ENCODE data around the gene ATP8A1.
"Not testable (repeated sequence)": the region's sequence is repeated elsewhere in the genome, so short reads cannot be mapped to it uniquely, and the experiment has no call there.

The ATP8A1 gene

DNA sequence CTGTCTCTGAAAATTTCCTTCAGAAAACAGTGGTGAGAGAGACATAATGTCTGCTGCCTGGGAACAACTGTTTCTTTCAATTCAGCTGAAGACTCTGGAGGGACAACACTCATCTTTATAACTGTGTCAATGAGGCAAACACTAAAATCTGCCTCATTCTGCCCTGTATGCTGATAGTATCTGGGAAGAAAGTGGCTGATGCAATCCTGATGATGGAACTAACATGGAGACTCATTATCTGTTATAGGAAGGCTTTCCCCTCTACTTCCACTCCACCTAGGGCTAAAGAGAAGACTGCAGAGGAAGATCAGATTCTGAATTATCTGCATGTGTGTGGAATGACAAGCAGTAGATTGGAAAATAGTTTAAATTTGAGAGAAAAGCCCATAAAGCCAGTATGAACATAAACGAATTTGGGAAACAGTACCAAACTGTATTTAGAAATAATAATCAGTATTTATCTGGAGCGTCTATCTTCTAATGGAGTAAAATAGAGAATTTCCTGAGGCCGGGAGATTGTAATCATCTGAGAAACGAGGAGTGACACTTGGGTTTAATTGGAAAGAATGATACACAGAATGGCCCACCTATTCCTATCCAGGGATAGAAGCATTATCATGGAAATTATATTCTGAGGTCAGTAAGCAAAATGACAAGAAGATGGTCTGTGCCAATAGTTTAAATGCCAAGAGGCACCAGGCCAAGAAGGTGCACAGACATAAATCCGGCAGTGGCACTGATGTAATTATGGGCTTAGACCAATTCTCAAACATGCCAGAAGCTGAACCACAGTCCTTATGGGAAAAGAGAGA, 174.2 kb downstream of the ATP8A1 start:
- peaks cover 4% of the 10 kb centered on the region for H3K4me1 Mint-ChIP-seq
- no peaks in the 10 kb centered on the region for H3K9me3 Mint-ChIP-seq
- no peak overlapping the region for H3K4me3 Mint-ChIP-seq
- H3K27me3 Mint-ChIP-seq: no peaks in the 10 kb centered on the region
- H3K27ac Mint-ChIP-seq: no peak overlapping the region
- peaks cover 29% of the 10 kb centered on the region for H3K36me3 Mint-ChIP-seq
- DNase-seq (ENCODE audit: low spot score in 2 of 2): no peak
- no peak for ATAC-seq (ENCODE audit: low read depth)

DNA sequence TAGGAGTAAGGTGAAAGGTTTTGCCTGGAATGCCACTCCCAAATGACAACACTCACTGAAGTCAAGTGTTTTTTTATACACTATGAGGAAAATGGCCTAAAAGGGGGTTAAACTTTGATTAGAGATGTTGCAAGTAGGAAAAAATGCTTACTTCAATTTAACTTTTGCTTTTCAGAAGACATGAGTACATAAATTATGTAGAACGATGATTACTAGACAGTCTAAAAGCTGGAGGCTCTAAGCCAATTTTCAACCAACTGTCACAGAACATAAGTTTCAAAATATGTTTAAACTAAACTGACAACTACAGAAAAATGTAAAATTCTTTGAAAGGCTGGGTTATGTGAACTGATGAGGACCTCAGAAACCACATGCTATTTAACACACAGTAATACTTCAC, 176.2 kb downstream of the ATP8A1 start:
- Mint-ChIP-seq H3K36me3 (peaks cover 33% of the 10 kb centered on the region), H3K27me3 (no peaks in the 10 kb centered on the region), H3K27ac (no peak overlapping the region), H3K4me1 (peaks cover 4% of the 10 kb centered on the region), H3K4me3 (no peak overlapping the region), H3K9me3 (no peaks in the 10 kb centered on the region)
- no peak for DNase-seq (ENCODE audit: low spot score in 2 of 2)
- ATAC-seq (ENCODE audit: low read depth): no peak

DNA sequence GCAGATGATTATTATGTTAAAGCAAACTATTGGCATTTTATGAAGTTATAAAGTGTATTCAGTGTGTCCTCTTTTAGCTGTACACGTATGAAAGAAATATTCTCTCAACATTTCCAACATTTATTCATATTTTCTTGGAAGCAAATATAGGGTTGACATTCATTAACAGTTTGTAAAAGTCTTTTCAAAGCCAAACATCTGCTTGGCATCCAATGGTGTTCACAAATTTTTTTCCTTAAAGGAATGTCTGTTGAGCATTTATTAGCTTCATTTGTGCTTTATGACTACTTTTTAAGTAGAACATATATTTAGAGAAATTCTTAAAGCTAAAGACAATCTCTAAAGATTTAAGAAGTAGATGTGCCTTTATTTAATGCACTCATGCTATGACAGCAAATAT, 176.6 kb downstream of the ATP8A1 start:
- H3K36me3 Mint-ChIP-seq: peaks cover 32% of the 10 kb centered on the region
- no peaks in the 10 kb centered on the region for H3K9me3 Mint-ChIP-seq
- peaks cover 4% of the 10 kb centered on the region for H3K4me1 Mint-ChIP-seq
- ATAC-seq (ENCODE audit: low read depth): no peak
- H3K27me3 Mint-ChIP-seq: no peaks in the 10 kb centered on the region
- DNase-seq (ENCODE audit: low spot score in 2 of 2): no peak
- H3K27ac Mint-ChIP-seq: no peak overlapping the region
- H3K4me3 Mint-ChIP-seq: no peak overlapping the region

DNA sequence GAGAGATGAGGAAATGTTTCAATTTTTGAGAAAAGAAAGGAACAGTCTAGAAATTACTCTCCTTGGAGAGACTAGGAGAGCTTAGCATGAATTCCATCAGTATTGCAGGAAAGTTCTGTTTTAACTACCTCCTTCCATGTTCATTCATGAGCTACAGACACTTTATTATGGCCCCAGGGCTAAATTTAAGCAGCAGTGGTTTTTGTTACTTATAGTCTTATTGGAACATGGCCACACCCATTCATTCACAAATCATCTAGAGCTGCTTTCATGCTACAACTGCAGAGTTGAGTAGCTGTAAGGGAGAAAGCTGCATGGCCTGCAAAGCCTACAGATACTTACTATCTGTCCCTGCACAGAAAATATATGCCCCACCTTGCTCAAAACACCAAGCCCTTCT, 178.0 kb downstream of the ATP8A1 start:
- Mint-ChIP-seq H3K27ac (no peak overlapping the region), H3K9me3 (no peaks in the 10 kb centered on the region), H3K4me1 (peaks cover 2% of the 10 kb centered on the region), H3K36me3 (peaks cover 31% of the 10 kb centered on the region), H3K4me3 (no peak overlapping the region), H3K27me3 (no peaks in the 10 kb centered on the region)
- DNase-seq (ENCODE audit: low spot score in 2 of 2) (no peak), ATAC-seq (ENCODE audit: low read depth) (no peak)

DNA sequence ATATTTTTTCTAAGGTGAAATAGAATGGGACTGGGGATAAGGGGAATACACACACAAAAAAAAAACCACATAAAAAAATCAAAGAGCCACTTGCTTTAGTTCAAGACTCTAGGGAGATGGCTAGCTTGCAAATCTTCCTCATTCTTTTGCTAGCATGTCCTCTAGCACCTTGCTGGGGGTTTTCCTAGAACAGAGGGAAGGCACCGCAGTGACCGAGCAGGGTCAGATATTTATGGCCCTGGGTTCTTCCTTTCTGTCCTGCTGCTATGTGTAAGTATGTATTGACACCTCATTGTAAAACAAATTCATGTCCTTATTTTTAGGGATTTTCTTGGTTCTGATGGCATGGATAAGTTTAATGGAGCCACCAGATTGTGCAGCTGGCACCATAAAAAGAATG, 178.4 kb downstream of the ATP8A1 start:
- ATAC-seq (ENCODE audit: low read depth) (no peak), DNase-seq (ENCODE audit: low spot score in 2 of 2) (no peak)
- Mint-ChIP-seq H3K9me3 (no peaks in the 10 kb centered on the region), H3K27me3 (no peaks in the 10 kb centered on the region), H3K36me3 (peaks cover 30% of the 10 kb centered on the region), H3K4me3 (no peak overlapping the region), H3K4me1 (peaks cover 2% of the 10 kb centered on the region), H3K27ac (no peak overlapping the region)

DNA sequence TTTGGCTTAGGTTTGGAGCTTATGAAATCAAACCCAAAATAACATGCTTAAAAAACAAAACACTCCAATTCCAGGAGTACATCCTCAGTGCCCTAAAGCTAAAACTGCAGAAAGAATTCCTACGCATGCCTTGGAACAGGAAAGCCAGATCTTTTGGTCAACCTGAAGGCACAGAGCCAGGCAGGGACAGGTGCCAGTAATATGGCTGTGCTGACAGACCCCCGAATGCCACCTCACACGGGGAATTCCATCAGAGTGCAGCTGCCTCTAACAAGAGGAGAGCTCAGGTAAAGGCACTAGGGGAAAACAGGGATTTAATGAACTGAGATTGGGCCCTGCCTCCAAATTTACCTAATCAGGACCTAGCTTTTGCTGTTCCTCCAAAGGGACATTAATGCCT, 182.5 kb downstream of the ATP8A1 start:
- ATAC-seq (ENCODE audit: low read depth): no peak
- Mint-ChIP-seq H3K27me3 (no peaks in the 10 kb centered on the region), H3K36me3 (peaks cover 23% of the 10 kb centered on the region), H3K4me1 (no peaks in the 10 kb centered on the region), H3K4me3 (no peak overlapping the region), H3K27ac (no peak overlapping the region), H3K9me3 (no peaks in the 10 kb centered on the region)
- DNase-seq (ENCODE audit: low spot score in 2 of 2): no peak

DNA sequence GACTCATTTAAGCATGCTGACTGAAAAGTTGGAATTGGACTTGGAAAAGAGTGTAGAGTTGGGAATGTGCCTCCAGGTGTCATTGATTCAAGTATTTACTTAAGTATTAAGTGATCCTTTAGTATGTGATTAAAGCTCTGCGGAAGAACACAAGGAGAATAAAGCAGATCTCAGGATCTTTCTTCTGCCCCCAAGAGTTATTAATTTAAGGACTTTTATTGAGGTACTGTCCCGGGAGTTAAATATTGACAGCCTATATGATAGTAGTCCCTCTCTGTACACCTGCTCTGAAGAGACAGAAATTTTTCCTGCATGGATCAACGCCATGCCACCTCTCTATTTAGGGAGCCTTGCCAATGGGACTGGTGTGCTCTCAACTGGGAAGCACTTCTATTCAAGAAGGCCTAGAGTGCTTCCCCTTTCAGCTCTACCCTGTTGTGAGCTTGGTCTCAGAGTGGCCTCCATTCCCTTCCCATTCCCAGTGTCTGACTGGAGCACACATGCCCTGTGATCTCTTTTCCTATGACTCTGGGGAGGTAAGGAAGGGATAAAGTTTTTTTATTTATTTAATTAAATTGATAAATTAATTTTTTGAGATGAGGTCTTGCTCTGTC, 183.7 kb downstream of the ATP8A1 start:
- Mint-ChIP-seq H3K36me3 (peaks cover 23% of the 10 kb centered on the region), H3K27ac (no peak overlapping the region), H3K4me3 (no peak overlapping the region), H3K27me3 (no peaks in the 10 kb centered on the region), H3K4me1 (no peaks in the 10 kb centered on the region), H3K9me3 (no peaks in the 10 kb centered on the region)
- DNase-seq (ENCODE audit: low spot score in 2 of 2): no peak
- no peak for ATAC-seq (ENCODE audit: low read depth)

DNA sequence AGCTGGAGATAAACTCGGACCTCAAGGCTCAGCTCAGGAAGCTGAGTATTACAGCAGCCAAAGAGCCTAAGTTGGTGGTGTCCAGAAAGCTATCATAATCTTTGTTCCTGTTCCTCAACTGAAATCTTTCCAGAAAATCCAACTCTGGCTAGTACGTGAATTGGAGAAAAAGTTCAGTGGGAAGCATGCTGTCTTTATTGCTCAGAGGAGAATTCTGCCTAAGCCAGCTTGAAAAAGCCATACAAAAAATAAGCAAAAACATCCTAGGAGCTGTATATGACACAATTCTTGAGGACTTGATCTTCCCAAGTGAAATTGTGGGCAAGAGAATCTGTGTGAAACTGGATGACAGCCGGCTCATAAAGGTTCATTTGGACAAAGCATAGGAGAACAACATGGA, 185.0 kb downstream of the ATP8A1 start:
- ATAC-seq (ENCODE audit: low read depth) (no peak), DNase-seq (ENCODE audit: low spot score in 2 of 2) (no peak)
- no peak overlapping the region for H3K4me3 Mint-ChIP-seq
- no peak overlapping the region for H3K27ac Mint-ChIP-seq
- H3K9me3 Mint-ChIP-seq: no peaks in the 10 kb centered on the region
- H3K27me3 Mint-ChIP-seq: no peaks in the 10 kb centered on the region
- peaks cover 24% of the 10 kb centered on the region for H3K36me3 Mint-ChIP-seq
- H3K4me1 Mint-ChIP-seq: no peaks in the 10 kb centered on the region

DNA sequence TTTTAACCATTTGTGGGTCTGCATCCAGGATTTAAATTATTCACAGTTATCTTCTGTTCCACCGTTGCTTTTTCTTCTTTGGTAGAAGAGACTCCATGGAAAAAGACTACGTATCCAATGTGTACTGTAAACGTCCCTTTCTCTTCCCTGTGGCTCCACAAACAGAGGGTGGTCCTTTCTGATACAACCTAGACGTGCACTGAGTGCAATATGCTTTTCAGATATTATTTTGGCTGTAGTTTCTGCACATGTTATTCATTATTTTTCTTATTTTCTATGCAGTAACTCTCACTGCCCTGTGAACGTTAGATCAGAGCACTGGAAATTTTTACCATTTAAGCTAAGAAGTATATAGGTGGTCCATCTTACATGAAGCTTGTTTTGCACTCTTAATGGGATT, 186.9 kb downstream of the ATP8A1 start:
- Mint-ChIP-seq H3K4me1 (no peaks in the 10 kb centered on the region), H3K9me3 (no peaks in the 10 kb centered on the region), H3K4me3 (no peak overlapping the region), H3K36me3 (peaks cover 24% of the 10 kb centered on the region), H3K27ac (no peak overlapping the region), H3K27me3 (no peaks in the 10 kb centered on the region)
- no peak for DNase-seq (ENCODE audit: low spot score in 2 of 2)
- ATAC-seq (ENCODE audit: low read depth): no peak

DNA sequence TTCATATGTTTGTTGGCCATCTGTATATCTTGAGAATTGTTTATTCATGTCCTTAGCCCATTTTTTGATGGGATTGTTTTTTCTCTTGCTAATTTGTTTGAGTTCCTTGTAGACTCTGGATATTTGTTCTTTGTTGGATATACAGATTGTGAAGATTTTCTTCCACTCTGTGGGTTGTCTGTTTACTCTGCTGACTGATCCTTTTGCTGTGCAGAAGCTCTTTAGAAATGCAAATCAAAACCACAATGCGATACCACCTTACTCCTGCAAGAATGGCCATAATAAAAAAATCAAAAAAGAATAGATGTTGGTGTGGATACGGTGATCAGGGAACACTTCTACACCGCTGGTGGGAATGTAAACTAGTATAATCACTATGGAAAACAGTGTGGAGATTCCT, 189.1 kb downstream of the ATP8A1 start:
- H3K27ac Mint-ChIP-seq; ATAC-seq (ENCODE audit: low read depth); H3K4me3 Mint-ChIP-seq; H3K27me3 Mint-ChIP-seq; H3K4me1 Mint-ChIP-seq; DNase-seq (ENCODE audit: low spot score in 2 of 2); H3K9me3 Mint-ChIP-seq: not testable (repeated sequence)
- H3K36me3 Mint-ChIP-seq: peaks cover 30% of the 10 kb centered on the region

DNA sequence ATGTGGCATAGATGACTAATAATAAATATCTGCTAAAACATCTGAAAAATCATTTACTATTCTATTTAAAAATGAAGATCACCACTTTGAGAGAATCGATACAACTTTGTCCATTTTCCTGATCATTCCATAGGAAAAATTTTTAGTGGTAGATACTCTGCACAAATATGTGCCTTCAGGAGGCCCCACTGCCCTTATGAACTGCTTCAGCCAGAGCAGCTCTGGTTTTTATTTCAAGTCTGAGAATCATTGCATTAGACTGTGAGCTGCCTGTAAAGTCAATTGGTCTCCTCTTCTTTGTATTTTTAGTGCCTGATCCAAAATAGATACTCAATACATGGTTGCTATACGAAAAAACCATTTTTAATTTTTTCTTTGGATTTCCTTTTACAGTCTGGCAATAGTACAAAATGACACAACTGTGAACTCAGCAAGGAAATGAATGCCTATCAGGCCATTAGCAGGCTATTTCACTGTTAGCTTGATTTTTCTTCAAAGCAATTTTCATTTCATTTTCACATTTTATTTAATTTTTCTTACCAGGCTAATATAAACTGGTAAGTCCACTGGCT, 190.5 kb downstream of the ATP8A1 start:
- Mint-ChIP-seq H3K27me3 (no peaks in the 10 kb centered on the region), H3K27ac (no peak overlapping the region), H3K4me3 (no peak overlapping the region), H3K4me1 (no peaks in the 10 kb centered on the region), H3K9me3 (peaks cover 3% of the 10 kb centered on the region), H3K36me3 (peaks cover 38% of the 10 kb centered on the region)
- DNase-seq (ENCODE audit: low spot score in 2 of 2) (no peak), ATAC-seq (ENCODE audit: low read depth) (no peak)

DNA sequence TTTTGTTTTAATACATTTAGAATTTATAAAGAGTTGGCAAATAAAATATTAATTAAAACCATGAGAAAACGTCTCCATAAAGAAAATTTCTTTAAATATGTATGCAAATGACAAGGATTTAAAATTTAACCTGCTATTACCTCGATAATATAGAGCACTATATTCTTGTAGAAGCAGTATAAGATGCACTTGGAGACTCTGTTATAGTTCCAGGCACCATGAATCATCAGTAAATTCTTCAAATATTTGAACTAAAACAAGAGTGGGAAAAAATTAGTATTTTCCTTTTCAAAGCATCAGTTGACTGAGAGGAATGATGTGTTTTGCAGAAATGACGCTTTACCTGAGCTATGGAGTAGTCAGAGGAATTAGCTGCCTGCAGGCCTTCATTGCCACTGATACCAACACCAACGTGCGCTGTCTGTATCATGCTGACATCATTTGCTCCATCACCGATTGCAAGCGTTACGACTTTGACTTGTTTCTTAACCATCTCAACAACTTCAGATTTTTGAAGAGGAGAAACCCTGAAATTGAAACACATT, 192.3 kb downstream of the ATP8A1 start:
- Mint-ChIP-seq H3K4me1 (no peaks in the 10 kb centered on the region), H3K27ac (no peak overlapping the region), H3K9me3 (peaks cover 3% of the 10 kb centered on the region), H3K27me3 (no peaks in the 10 kb centered on the region), H3K4me3 (no peak overlapping the region), H3K36me3 (peaks cover 42% of the 10 kb centered on the region)
- DNase-seq (ENCODE audit: low spot score in 2 of 2) (no peak), ATAC-seq (ENCODE audit: low read depth) (no peak)

DNA sequence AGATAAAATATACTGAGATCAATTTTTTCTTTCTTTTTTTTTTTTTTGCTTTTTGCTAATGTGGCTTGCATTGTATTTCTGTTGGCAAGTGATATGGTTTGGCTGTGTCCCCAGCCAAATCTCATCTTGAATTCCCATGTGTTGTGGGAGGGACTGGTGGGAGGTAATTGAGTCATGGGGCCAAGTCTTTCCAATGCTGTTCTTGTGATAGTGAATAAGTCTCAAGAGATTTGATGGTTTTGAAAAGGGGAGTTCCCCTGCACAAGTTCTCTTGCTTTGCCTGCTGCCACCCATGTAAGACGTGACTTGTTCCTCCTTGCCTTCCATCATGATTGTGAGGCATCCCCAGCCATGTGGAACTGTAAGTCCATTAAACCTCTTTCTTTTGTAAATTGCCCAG, 195.7 kb downstream of the ATP8A1 start:
- not testable (repeated sequence) for H3K27me3 Mint-ChIP-seq; H3K4me1 Mint-ChIP-seq; DNase-seq (ENCODE audit: low spot score in 2 of 2); H3K27ac Mint-ChIP-seq; H3K4me3 Mint-ChIP-seq; ATAC-seq (ENCODE audit: low read depth); H3K9me3 Mint-ChIP-seq
- peaks cover 34% of the 10 kb centered on the region for H3K36me3 Mint-ChIP-seq

DNA sequence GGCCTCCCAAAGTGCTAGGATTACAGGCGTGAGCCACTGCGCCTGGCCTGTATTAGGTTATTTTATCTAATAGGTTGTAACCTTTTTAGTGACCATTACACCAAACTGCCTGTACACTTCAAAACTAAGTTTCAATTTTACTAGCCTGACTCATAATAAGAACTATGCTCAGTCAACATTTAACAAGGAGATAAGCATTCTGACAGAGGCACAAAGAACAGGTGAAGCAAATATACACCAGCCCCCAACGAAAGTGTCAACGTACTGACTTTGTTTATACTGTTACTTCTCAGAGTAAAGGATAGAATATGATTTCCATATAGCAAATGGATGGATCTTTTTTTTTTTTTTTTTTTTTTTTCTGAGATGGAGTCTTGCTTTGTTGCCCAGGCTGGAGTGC, 196.9 kb downstream of the ATP8A1 start:
- no peak for DNase-seq (ENCODE audit: low spot score in 2 of 2)
- H3K27ac Mint-ChIP-seq: no peak overlapping the region
- H3K36me3 Mint-ChIP-seq: peaks cover 39% of the 10 kb centered on the region
- no peak overlapping the region for H3K4me3 Mint-ChIP-seq
- no peak for ATAC-seq (ENCODE audit: low read depth)
- peaks cover 3% of the 10 kb centered on the region for H3K9me3 Mint-ChIP-seq
- H3K4me1 Mint-ChIP-seq: no peaks in the 10 kb centered on the region
- H3K27me3 Mint-ChIP-seq: no peaks in the 10 kb centered on the region
